GM18508 (cell line): ENCODE results near the gene SURF2.
A peak's percentile ranks its signal among the peaks of the same experiment; 100 is the strongest.
"Not testable (repeated sequence)": the region's sequence is repeated elsewhere in the genome, so short reads cannot be mapped to it uniquely, and the experiment has no call there.

ENCODE experiments used
- ATAC-seq: cut with Tn5 transposase; IDR thresholded peaks from one replicate; pipeline ENCODE4 v1.9.1; 2021; ENCODE audit warnings: moderate number of reproducible peaks; ENCODE audit not compliant: insufficient read depth, unreplicated experiment

SURF2 gene

DNA sequence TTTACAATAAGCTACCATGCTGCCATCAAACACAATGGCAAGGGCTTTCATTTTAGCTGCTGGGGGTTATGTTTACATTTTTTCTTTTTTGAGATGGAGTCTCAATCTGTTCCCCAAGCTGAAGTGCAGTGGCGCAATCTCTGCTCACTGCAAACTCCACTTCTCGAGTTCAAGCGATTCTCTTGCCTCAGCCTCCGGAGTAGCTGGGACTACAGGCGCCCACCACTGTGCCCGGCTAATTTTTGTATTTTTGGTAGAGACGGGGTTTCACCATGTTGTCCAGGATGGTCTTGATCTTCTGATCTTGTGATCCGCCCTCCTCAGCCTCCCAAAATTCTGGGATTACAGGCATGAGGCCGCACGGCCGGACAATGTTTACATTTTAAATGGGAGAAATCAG, 21.5 kb upstream of the SURF2 start:
- not testable (repeated sequence) for ATAC-seq

DNA sequence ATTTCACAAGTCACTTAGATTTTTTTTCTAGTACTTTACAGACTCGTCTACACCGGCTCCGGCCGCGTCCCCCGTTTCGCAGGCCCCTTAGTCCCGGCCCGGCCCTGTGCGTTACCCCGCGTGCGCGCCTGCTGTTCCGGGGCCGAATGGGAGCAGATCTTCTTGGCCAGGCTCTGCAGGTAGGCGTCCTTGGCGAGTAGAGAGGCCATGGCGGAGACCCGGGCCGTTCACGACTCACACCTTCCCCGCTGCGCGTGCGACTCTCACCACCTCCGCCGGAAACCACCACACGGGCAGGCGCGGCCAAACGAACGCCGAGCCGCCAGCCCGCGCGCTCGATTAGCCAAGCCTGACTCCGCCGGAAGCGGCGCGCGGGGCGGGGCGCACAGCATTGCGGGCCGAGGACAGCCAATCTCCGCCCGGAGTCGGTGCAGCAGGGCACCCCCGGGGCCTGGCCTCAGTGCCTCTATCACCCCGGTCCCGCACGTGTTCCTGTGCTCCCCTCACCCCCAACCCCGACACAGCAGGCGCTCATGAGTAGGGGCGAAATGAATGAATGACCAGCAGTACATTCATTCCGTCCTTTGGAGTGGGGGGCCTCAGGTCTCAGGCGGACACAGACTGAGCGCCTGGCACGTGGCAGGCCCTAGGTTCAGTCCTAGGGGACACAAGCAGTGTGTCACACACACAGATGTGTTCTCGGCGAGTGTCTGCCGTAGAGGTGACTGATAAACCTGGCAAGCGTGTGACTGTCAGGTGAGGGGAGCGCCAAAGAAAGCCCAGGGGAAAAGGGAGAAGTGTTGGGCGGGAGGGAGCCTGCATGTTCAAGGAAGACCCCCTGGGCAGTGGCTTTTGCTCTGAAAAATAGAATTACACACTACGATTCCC, 20.2 kb upstream of the SURF2 start, which contains the start of gene SURF6:
Gene SURF6 (minus strand): TSS at position 265 of the 888 bp plus-strand sequence. CDS start 56 bp downstream, at position 209.
- ATAC-seq = no peak

DNA sequence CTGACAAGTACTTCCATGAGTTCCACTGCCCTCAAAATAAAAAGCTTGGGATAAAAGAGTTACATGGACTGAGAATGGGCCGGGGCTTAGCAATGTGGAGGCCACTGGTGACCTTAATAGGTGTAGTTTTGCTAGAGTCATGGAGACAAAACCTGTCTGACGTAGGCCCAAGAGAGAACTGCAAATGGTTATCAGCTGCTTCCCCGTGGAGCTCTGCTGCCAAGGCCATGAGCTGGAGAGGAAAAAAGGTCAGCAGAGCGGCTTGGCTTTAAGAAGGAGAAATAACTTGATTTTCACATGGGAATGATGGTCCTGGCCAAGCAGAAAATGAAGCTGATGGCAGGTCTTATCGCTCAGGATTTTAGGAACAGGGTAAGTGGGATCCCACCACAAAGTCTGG, 16.7 kb upstream of the SURF2 start:
- ATAC-seq = no peak

DNA sequence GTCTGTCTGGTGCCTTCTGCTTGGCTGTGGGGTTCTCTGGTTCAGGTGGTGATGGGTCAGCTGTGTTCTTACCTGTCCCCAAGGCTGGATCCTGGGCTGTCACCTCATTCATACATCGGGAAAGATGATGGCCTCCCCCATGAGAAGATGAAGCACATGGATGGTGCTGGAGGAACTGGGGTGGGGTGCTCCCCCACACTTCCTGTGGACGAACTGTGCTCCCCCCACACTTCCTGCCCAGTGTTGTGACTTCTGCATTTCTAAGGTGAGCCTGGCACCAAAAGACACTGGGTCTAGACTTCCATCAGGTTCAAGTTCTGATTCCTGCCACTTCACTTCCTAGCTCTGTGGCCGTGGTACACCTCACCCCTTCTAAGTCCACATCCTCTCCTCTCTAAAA, 16.1 kb upstream of the SURF2 start:
- ATAC-seq = no peak

DNA sequence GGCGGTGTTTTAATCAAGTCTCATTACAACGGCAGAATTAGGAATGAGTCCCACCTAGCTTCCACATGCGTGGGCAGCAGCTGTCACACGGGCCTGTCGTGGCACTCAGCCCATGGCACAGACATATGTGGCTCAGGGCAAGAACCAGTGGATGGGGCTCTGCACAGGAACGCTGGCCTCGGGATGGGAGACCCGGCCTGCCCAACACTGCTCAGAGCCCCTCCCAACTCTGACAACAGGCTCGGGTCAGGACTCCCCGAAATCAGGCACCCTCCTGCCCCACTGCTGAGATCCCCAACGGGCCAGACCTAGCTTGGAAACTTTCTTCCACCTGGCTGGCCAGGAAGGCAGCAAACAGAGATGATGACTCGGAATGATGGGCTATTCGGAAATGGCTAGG, 15.4 kb upstream of the SURF2 start:
- no peak for ATAC-seq

DNA sequence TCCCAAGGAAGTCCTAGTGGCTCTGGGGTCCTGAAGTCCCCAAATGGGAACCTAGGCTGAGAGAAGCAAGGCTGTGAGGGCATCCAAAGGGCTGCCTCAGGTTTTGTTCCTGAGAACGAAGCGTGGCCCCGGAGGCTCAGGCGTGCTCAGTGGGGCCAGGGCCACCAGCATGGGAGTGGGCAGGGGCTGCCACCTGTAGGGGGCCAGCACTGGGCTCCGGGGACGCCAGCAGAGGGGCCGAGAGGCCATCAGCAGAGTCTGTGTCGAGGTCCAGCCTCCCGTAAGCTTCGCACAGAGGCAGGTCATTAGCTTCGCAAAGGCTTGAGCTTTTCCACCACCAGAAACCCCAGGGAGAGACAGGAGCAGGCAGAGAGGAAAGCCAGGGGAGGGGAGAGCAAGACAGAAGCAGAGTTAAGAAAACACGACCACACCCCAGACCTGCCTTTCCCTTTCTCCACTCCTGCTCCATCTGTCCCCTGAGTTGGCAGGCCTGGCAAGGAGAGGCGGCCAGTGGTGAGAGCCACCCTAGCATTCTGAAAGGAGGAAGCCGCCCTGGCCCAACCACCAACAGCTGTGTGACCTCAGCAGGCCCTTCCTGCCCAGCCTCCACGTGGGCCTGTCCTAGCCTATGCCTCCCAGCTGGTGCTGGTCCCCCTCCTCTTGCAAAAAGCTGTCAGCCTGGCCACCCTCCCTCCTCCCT, 14.8 kb upstream of the SURF2 start:
- no peak for ATAC-seq

DNA sequence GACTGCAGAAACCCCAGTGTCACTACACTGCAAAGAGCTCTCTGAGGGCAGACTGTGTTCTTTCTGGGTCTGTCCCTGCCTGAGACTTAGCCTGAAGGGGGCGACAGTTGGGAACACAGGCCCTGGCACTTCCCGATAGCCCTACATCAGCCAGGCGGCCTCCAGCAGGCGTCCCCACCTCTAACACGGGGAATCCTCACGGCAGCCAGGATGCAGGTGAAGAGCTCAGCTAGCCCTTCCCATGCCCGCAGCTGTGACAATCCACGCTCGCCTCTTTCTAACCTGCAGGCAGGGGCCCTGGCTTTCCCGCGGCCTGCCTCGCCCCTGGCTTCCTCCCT, 14.3 kb upstream of the SURF2 start:
- no peak for ATAC-seq

DNA sequence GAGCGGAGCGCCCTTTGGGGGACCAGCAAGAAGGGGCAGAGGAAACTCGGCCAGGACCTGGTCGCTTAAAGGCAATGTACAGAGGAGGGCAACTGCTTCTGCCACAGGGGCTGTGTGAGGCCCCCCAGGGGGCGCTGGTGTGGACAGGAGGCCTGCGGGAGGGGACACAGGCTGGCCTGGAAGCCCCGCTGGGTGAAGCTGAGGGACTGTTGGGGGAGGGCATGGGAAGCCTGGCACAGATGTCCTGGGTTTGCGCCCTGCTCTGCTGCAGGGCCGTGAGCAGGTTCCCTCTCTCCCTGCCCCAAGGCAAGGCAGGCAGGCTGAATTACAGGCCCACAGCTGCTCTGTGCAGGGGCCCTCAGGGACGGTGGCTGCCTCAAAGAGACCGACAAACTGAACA, 13.8 kb upstream of the SURF2 start:
- ATAC-seq = no peak

DNA sequence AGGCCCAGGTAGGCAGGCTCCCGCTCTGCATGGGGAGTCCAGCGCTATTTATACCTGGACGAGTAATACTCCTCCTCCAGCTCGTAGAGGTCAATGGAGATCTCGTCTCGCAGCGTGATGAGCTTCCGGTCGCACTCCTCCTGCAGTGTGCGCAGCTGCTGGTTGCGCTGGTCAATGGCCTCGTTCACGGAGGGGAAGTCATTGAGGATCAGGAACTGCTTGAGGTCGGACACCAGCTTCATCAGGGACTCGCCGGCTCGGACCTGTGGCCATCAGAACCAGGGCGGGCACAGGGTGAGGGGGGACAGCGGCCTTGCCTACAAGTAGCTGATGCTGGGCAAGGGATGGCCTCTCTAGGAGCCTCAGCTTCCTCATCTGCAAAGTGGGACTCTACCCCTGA, 12.3 kb upstream of the SURF2 start:
- ATAC-seq = no peak

DNA sequence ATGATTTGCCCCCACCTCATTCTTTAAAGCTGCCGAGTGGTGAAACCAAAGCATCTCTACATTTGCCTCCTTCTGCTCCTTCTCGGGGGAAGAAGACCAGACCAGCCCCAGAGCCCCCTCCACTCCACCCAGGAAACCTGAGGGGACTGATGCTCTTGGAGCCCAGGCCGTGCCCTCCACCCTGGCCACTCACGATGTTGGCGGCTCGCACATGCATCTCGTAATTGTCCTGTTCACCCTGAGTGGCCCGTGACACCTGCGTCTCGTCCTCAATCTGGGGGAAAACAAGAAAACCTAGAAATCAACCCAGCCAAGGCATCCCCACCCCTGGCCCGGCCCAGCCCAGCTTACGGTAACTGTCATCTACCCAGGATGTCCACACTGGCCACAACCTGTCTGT, 11.4 kb upstream of the SURF2 start:
- no peak for ATAC-seq

DNA sequence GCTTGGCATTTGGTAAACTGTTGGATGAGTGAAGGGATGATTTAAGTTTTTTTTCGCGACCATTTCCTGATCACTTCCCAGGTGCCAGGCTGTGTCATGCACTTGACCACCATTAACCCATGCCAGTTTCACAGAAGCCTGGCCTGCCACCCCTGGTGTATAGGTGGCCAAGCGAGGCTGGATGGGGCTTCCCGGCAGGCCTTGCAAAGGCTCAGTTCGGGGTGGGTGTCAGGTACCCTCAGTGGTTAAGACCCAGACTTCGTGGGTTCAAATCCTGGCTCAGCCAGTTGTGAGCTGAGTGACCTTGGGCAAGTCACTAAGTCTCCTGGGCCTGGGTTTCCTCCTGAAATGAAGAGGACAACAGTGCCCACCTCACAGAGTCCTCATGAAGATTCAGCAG, 10.8 kb upstream of the SURF2 start:
- ATAC-seq = no peak

DNA sequence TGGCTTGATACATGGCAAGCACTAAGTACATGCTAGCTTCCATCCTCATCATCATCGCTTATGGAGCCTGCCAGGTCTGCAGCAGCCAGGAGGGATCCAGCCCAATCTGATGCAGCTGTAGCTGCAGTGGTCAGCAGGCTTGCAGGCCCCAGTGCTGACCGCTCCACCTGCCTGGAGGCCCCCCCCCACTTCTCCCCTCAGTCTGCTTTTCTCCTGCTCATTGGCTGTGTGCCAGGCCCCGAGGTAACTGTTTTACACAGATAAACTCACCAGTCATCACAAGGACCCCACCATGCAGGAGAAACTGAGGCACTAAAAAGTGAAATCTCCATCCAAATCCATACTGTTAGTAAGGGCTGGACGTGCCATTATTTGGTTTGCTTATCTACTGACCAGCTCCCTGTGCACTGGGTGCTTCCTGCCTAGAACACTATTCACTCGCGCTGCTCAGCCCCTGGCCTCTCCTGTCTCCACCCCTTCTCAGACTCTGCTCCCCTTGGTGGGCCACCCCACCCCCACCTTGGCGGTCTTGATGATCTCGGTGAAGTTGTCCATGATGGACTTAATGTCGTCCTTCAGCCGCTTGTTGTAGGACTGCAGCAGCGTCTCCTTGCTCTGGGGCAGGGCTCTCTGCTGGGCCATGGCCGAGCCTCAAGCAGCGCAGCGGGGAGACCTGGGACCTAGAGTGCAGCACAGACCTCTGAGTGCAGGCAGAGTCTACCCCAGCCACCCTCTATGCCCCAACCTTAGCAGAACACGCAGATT, 10.1 kb upstream of the SURF2 start:
- no peak for ATAC-seq

DNA sequence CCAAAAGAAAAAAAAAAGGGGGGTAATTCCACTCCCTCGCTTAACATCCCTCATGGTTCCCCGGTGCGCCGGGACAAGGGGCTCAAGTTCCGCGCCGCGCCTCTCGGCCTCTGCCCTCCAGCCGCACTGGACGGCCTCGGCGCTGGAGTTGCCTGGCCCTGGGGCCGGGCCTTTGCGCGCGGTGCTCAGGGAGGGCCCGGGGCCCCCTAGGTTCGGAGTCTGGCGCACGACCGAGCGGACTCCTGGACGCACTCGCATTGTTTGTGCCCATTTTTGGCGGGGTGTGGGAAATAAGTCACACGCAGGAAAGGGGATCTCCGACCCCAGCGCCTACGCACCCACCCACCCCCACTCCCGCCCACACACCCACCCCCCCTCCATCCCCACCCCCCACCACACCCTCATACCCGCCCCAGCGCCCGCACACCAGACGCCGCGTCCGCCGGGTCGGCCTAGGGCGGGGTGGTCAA, 8.8 kb upstream of the SURF2 start:
- no peak for ATAC-seq

DNA sequence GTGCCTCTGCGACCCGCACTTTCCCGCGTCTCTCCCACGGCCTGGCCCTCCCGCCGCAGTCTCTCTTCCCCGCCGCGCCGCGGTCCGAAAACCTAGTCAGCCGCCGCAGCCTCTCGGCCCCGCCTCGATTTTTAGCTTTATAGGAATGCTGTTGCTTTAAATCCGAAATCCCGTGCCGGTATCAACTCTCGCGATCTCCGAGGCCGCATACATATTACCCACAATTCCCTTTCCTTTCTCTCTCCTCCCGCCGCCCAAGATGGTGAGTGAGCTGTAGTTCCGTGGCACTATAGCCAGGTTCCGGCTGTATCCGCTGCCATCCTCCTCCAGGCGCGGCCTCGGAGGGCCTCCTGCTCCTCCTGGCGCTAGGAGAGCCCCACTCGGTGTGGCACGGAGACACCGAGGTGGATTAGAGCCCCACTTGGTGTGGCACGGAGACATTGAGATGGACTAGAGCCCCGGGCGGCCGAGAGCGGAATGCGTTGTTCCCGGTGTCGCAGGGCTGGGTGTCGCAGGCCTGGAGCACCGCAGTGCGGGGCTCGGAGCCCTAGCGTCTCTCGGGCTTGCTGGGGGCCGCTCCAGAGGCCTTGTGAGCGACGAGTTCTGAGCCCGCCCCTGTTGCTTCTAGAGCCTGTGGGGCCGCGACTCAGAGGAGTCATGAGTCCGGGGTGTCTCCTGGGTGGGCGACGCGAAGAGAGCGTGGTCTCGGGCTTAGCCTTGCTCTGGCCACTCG, 8.2 kb upstream of the SURF2 start, which contains the start of the genes MED22 and RPL7A:
Gene MED22 (minus strand): TSS at position 147 of the 733 bp plus-strand sequence. CDS start 1,469 bp downstream, outside the sequence.
Gene RPL7A (plus strand): TSS at position 234 of the 733 bp plus-strand sequence. CDS start 26 bp downstream, at position 260.
- peak; percentile 70 for ATAC-seq

DNA sequence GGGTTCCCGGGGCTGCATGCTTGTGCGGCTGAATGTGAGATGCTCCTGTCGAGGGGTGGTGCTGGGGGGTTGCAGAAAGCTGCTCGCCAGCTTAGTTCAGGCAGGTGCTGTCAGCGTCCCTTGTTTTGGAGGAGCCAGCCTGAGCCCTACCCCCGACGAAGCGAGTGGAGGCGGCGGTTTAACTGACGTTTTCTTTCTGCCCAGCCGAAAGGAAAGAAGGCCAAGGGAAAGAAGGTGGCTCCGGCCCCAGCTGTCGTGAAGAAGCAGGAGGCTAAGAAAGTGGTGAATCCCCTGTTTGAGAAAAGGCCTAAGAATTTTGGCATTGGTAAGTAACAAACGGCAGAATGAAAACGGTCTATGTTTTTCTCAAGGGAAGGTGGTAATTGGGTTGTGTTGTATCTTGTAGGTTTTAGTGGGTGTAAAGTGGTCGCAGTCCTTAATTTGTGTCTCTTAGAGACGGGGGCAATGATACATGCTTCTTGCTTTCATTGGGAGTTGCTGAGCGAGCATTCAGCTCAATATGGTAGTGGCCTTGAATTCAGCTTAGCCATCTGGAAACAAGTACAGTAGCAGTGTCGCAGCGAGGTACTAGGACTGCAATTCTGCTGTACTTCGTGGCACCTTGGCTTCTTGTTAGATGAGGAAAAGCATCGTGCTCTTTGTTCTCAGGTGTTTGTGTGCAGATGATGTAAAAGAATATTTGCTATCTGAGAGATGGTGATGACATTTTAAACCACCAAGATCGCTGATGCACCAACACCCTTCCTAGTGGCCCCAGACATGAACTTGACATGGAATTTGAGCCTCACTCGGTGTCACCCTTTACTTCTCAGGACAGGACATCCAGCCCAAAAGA, 7.4 kb upstream of the SURF2 start:
- ATAC-seq = no peak

DNA sequence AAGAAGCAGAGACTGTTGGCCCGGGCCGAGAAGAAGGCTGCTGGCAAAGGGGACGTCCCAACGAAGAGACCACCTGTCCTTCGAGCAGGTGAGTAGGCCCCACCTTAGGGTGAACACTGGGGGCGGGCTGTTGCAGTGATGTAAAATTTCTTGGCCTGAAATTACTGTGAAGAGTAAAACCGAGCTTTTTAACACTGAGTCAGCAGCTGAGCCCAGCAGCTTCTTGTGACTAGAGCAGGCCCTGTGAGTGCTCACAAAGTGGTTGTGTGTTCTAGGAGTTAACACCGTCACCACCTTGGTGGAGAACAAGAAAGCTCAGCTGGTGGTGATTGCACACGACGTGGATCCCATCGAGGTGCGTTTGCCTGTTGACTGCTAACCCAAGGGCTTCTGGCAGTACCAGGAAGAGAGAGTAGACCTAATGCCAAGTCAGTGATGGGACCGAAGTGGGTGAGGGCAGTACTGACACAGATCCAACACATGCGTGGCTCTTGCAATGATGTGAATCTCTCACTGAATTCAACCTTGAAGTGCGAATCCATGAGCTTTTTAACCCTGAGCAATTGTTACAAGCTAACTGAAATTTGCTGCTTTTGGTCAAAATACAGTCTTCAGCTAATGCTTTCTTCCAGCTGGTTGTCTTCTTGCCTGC, 6.3 kb upstream of the SURF2 start:
- ATAC-seq = no peak

DNA sequence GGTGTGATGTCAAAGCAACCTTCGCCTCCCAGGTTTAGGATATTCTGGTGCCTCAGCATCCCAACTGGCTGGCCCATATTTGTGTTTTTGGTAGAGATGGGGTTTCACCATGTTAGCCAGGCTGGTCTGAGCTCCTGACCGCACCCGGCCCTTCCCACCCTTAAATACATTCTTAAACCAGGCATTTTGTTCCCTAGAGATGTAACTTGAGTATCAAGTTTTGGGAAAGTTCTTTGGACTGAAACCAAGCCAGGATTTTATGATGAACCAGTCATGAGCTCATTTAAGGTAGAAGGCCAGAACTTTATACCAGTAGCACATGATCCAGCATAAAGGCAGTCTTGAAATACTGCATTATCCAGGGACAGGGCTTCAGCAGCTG, 4.8 kb upstream of the SURF2 start:
- ATAC-seq = no peak

DNA sequence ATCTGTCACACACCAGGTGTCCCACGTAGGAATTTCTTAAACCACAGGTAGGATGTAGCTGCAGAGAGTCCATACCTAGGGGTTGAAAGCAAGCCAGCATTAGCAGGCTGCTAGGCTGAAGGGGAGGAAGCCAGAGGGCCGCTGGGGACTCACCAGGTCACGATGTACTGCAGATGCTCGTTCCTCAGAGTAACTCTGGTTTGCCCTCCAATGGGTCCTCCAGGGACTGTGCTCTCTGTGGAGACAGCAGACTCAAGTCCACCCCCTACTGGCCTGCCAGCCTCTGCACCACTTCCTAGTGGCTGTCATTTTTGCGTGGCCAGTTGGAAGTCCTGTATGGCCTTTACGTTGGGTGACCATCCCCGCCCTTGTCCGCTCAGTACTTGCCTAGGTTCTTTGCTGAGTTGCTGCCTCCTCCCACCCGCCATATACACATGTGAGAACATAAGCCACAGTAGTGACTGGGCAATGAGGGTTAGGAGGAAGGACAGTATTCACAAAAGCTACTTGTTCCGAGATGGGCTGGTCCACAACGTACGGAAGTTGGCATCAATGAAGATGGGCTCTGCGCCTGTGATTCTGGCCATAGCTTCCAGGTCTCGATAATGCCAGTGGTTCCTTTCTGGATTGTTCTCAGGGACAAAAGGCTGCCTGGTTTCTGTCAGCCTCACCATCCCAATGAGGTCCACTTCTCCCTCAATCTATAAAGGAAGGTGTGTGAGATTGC, 4.3 kb upstream of the SURF2 start:
- ATAC-seq = no peak
